ENCODE data around the gene BTNL3. TPM values are rescaled to one million over a fixed set of nuclear protein-coding genes. Genes with fewer than 3 reads are reported as not detected.

The BTNL3 gene
- total RNA-seq, 1 donor from 2014 or later = not detected

DNA sequence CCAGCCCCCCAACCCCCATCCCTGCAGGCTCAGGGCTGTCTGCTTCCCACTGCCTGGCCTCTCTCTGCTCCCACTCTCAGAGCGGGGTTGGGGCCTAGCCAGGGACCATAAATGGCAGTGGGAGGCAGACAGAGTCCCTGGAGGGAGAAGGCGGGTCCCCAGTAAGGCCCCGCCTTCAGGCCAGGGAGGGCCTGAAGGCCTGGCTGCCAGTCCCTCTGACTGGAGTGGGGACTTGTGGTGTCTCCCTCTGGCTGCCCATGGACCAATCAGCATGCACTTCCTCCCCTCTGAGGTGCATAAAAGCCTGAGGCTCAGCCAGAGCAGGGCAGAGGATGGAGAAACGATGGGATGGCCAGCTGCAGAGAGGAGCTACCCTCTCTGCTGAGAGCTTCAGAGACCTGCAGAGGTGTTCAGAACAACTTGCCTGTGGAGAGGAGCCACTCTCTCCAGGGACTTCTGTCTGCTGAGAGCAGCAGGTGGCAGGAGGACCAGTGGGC lies 48.8 kb downstream of the BTNL3 start:
- no peak overlapping the region for H3K4me3 ChIP-seq (ENCODE audit: low read depth, low read length)
- H3K36me3 ChIP-seq (ENCODE audit: control insufficient read depth, insufficient read depth, low read length) = no peaks in the 10 kb centered on the region
- TF ChIP-seq, protein P1, sequence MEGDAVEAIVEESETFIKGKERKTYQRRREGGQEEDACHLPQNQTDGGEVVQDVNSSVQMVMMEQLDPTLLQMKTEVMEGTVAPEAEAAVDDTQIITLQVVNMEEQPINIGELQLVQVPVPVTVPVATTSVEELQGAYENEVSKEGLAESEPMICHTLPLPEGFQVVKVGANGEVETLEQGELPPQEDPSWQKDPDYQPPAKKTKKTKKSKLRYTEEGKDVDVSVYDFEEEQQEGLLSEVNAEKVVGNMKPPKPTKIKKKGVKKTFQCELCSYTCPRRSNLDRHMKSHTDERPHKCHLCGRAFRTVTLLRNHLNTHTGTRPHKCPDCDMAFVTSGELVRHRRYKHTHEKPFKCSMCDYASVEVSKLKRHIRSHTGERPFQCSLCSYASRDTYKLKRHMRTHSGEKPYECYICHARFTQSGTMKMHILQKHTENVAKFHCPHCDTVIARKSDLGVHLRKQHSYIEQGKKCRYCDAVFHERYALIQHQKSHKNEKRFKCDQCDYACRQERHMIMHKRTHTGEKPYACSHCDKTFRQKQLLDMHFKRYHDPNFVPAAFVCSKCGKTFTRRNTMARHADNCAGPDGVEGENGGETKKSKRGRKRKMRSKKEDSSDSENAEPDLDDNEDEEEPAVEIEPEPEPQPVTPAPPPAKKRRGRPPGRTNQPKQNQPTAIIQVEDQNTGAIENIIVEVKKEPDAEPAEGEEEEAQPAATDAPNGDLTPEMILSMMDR (IDR thresholded peaks at IDR 0.05; ENCODE audit: insufficient read depth, low read length, poor library complexity, severe bottlenecking) = no peak
- no peak for DNase-seq (ENCODE audit: low read depth)
- H3K27me3 ChIP-seq (ENCODE audit: control insufficient read depth, insufficient read depth, low read length) = no peaks in the 10 kb centered on the region

DNA sequence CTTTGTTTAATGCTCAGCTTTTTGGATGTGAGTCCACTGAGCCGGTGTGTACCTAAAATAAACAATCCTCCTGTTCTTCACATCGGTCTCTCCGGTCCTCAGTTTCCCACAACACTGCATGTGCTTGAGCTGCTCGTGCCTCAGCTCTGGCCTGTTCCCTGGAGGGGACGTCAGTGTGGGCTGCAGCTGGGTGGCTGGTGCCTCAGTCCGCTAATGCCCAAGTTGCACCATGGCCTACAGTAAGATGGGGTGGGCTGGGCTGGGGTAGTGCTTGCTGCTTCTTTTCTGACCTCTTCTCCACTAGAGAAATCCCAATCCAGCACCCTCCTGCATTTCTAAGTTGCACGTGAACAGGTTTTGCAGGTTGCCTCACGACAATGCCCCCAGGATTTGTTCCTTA lies 50.8 kb downstream of the BTNL3 start:
- TF ChIP-seq, protein P1 (IDR thresholded peaks at IDR 0.05; ENCODE audit: insufficient read depth, low read length, poor library complexity, severe bottlenecking) = no peak
- H3K4me3 ChIP-seq (ENCODE audit: low read depth, low read length) = no peak overlapping the region
- DNase-seq (ENCODE audit: low read depth) = no peak
- H3K27me3 ChIP-seq (ENCODE audit: control insufficient read depth, insufficient read depth, low read length) = no peaks in the 10 kb centered on the region
- H3K36me3 ChIP-seq (ENCODE audit: control insufficient read depth, insufficient read depth, low read length) = no peaks in the 10 kb centered on the region

DNA sequence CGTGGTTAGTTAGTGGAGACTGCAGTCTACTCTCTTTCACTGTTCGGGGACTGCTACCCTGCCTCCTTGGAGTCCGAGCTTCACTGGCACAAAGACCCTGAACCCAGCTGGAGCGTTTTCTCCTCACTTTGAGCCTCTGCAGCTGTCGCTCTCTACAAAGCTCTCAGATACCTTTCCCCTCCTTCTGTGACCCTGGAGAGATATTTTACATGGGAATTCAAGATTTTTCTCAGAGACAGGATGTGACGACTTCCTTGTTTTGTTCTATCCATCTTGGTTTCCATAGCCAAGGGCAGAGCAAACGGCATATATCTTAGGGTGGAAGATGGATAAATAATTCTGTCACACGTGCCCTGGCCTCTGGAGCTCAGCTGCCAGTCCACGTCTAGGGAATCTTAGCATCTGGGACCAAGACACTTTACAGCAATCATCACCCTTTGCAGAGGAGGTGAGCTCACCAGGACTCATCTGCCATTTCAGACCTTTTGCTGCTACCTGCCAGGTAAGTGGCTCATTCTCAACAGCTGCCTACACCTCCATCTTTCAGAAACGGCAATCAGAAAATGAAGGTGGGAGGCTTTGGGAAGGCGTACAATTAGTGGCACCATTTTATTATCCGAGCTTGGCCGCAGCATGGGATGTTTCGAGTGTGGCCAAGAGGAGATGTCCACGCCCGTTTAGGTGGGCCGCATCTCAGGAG lies 51.4 kb downstream of the BTNL3 start, which contains the start of gene BTNL9:
Gene BTNL9, plus strand, starts transcription at position 336 of the 700 bp plus-strand sequence. CDS start 5,224 bp downstream, outside the sequence.
- TF ChIP-seq, protein P1 (IDR thresholded peaks at IDR 0.05; ENCODE audit: insufficient read depth, low read length, poor library complexity, severe bottlenecking) = no peak
- H3K4me3 ChIP-seq (ENCODE audit: low read depth, low read length) = no peak within 1 kb of the TSS
- no peaks in the 10 kb centered on the region for H3K36me3 ChIP-seq (ENCODE audit: control insufficient read depth, insufficient read depth, low read length)
- DNase-seq (ENCODE audit: low read depth) = no peak
- H3K27me3 ChIP-seq (ENCODE audit: control insufficient read depth, insufficient read depth, low read length) = no peaks in the 10 kb centered on the region

DNA sequence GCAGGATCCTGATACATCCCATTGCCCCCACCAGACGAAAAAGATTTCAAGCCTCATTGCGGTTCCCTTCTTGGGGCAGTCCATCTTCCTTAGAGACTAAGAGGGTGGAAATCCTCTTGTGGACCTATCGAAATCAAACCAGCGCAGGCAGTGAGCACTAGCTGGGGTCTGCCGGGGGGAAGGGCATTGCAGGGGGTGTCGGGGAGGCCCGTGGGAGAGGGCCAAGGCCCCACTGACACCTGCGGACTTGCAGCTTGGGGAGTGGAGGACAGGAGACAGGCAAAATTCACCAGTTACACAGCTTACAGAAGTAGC lies 51.9 kb downstream of the BTNL3 start:
- Histone ChIP-seq H3K36me3 (ENCODE audit: control insufficient read depth, insufficient read depth, low read length) (no peaks in the 10 kb centered on the region), H3K4me3 (ENCODE audit: low read depth, low read length) (no peak overlapping the region), H3K27me3 (ENCODE audit: control insufficient read depth, insufficient read depth, low read length) (no peaks in the 10 kb centered on the region)
- DNase-seq (ENCODE audit: low read depth) = no peak
- TF ChIP-seq, protein P1 (IDR thresholded peaks at IDR 0.05; ENCODE audit: insufficient read depth, low read length, poor library complexity, severe bottlenecking) = no peak

DNA sequence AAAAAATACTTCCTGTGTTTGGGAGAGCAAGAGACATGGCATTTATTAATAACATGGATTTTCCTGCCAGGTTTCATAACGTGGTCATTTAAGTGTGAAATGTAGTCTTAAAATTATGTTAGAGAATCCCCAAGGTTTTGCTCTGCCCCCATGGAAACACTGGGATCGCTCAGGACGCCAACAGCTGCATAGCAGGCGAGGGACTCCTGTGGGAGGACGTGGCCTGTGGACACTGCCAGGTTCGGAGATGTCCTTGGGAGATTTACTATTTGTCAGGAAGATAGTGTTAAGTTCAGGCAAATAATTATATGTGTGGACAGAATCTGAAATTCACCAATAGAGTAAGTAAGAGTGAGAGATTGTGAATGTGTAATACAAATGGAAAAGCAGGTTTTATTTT lies 52.4 kb downstream of the BTNL3 start:
- TF ChIP-seq, protein P1 (IDR thresholded peaks at IDR 0.05; ENCODE audit: insufficient read depth, low read length, poor library complexity, severe bottlenecking) = no peak
- DNase-seq (ENCODE audit: low read depth) = no peak
- no peaks in the 10 kb centered on the region for H3K27me3 ChIP-seq (ENCODE audit: control insufficient read depth, insufficient read depth, low read length)
- H3K36me3 ChIP-seq (ENCODE audit: control insufficient read depth, insufficient read depth, low read length) = no peaks in the 10 kb centered on the region
- no peak overlapping the region for H3K4me3 ChIP-seq (ENCODE audit: low read depth, low read length)

Data from kidney epithelial cell (primary cell).